Mesenchymal stem cell (in vitro differentiated cells and primary cell): Measurements from ENCODE around the gene COBLL1.

Experiments used
- DNase-seq: peaks from one replicate; pipeline ENCODE4 v3.0.0-alpha.2; 2013
- H2AFZ ChIP-seq: one replicate; pipeline ENCODE4 v1.6.1; 2013; ENCODE audit warnings: low read depth, mild to moderate bottlenecking, control low read depth, inconsistent platforms, low read length, moderate library complexity
- H2AK5ac ChIP-seq: 2 replicates; pipeline ENCODE4 v1.6.1; 2013; ENCODE audit warnings: low read length, moderate library complexity, mild to moderate bottlenecking, inconsistent platforms; ENCODE audit not compliant: severe bottlenecking
- H2BK120ac ChIP-seq: one replicate; pipeline ENCODE4 v1.6.1; 2013; ENCODE audit warnings: low read depth, mild to moderate bottlenecking, inconsistent platforms, low read length, moderate library complexity
- H2BK12ac ChIP-seq, 2 experiments: one replicate each; pipeline ENCODE4 v1.6.1; 2013; ENCODE audit warnings: inconsistent platforms in 2 of 2, low read length in 2 of 2, mild to moderate bottlenecking in 2 of 2, moderate library complexity in 2 of 2, control low read depth in 1 of 2
- H2BK15ac ChIP-seq: one replicate; pipeline ENCODE4 v1.6.1; 2013; ENCODE audit warnings: mild to moderate bottlenecking, low read depth, inconsistent platforms; ENCODE audit not compliant: poor library complexity, severe bottlenecking
- H2BK5ac ChIP-seq: 2 replicates; pipeline ENCODE4 v1.6.1; 2013; ENCODE audit warnings: low read depth, mild to moderate bottlenecking, low read length, control low read depth, inconsistent platforms; ENCODE audit not compliant: poor library complexity, severe bottlenecking
- H3K14ac ChIP-seq, 2 experiments: one replicate each; pipeline ENCODE4 v1.6.1; 2013; ENCODE audit warnings: inconsistent platforms in 2 of 2, low read length in 2 of 2, control low read depth in 1 of 2, mild to moderate bottlenecking in 1 of 2, moderate library complexity in 1 of 2
- H3K18ac ChIP-seq, 2 experiments: one replicate each; pipeline ENCODE4 v1.6.1; 2013; ENCODE audit warnings: inconsistent platforms in 2 of 2, low read length in 2 of 2, control low read depth in 1 of 2, low read depth in 1 of 2, mild to moderate bottlenecking in 1 of 2
- H3K23ac ChIP-seq, 2 experiments: one replicate each; pipeline ENCODE4 v1.6.1; 2013; ENCODE audit warnings: inconsistent platforms in 2 of 2, low read length in 2 of 2, mild to moderate bottlenecking in 2 of 2, moderate library complexity in 2 of 2, control low read depth in 1 of 2
- H3K27ac ChIP-seq: 2 replicates; pipeline ENCODE4 v1.5.1; 2013; ENCODE audit warnings: mild to moderate bottlenecking, moderate library complexity, low read length, control low read depth, inconsistent platforms; ENCODE audit not compliant: poor library complexity, severe bottlenecking
- H3K27me3 ChIP-seq, 2 experiments: 2 replicates each; pipeline versions ENCODE4 v1.6.1 to v1.7.0; 2013; ENCODE audit warnings: low read length in 2 of 2, mild to moderate bottlenecking in 2 of 2, moderate library complexity in 2 of 2, control low read depth in 1 of 2, inconsistent platforms in 1 of 2; ENCODE audit not compliant: control insufficient read depth in 1 of 2, insufficient read depth in 1 of 2
- H3K36me3 ChIP-seq, 2 experiments: 2 replicates each; pipeline versions ENCODE4 v1.6.1 to v1.7.0; 2013; ENCODE audit warnings: low read length in 2 of 2, control low read depth in 1 of 2, inconsistent platforms in 1 of 2, low read depth in 1 of 2, mild to moderate bottlenecking in 1 of 2; ENCODE audit not compliant: insufficient read depth in 2 of 2, control insufficient read depth in 1 of 2
- H3K4ac ChIP-seq, 2 experiments: one replicate each; pipeline ENCODE4 v1.6.1; 2013; ENCODE audit warnings: inconsistent platforms in 2 of 2, low read length in 2 of 2, mild to moderate bottlenecking in 2 of 2, moderate library complexity in 2 of 2, control low read depth in 1 of 2, low read depth in 1 of 2
- H3K4me1 ChIP-seq: 2 replicates; pipeline ENCODE4 v1.6.1; 2013; ENCODE audit warnings: low read depth, low read length, control low read depth; ENCODE audit not compliant: control insufficient read depth, insufficient read depth
- H3K4me2 ChIP-seq: 2 replicates; pipeline ENCODE4 v1.6.1; 2013; ENCODE audit warnings: low read length, mild to moderate bottlenecking, inconsistent platforms; ENCODE audit not compliant: poor library complexity, severe bottlenecking
- H3K4me3 ChIP-seq, 2 experiments: 2 replicates each; pipeline versions ENCODE4 v1.5.1 to v1.7.0; 2013; ENCODE audit warnings: low read length in 2 of 2, mild to moderate bottlenecking in 2 of 2, control low read depth in 1 of 2, low read depth in 1 of 2; ENCODE audit not compliant: insufficient read depth in 1 of 2
- H3K79me1 ChIP-seq: replicated peaks from 2 replicates; pipeline ENCODE4 v1.6.1; 2013; ENCODE audit warnings: mild to moderate bottlenecking, control low read depth, low read length, inconsistent platforms; ENCODE audit not compliant: poor library complexity, severe bottlenecking
- H3K9ac ChIP-seq: 2 replicates; pipeline ENCODE4 v1.7.0; 2013; ENCODE audit warnings: mild to moderate bottlenecking, low read length, moderate library complexity
- H3K9me3 ChIP-seq: 2 replicates; pipeline ENCODE4 v1.7.0; 2013; ENCODE audit warnings: mild to moderate bottlenecking, low read length; ENCODE audit not compliant: control insufficient read depth
- H4K8ac ChIP-seq: one replicate; pipeline ENCODE4 v1.6.1; 2013; ENCODE audit warnings: inconsistent platforms, mild to moderate bottlenecking, low read length, moderate library complexity
- H4K91ac ChIP-seq: one replicate; pipeline ENCODE4 v1.6.1; 2013; ENCODE audit warnings: mild to moderate bottlenecking, low read length, inconsistent platforms
- WGBS: methylation state at CpG from one replicate; pipeline ENCODE4 v1.1.7; 2013; ENCODE audit warnings: mixed read lengths; 5-methylcytosine and 5-hydroxymethylcytosine counted together

Gene COBLL1

GRCh38 chr2:164692958-164693357 is 148.7 kb downstream of the COBLL1 start:
- Histone ChIP-seq H3K9me3 (no peaks in the 10 kb centered on the region), H3K4me1 (peaks cover 3% of the 10 kb centered on the region), H2BK5ac (no peak overlapping the region), H4K8ac (no peak overlapping the region), H3K4ac (no peak overlapping the region), H2BK12ac (no peak overlapping the region), H3K27ac (no peak overlapping the region), H3K14ac (no peak overlapping the region), H3K18ac (no peak overlapping the region), H2AK5ac (no peak overlapping the region), H3K36me3 (peaks cover 11 to 15% of the 10 kb centered on the region in 2 experiments), H3K4me2 (no peak overlapping the region), H3K79me1 (peaks cover 9% of the 10 kb centered on the region), H3K9ac (no peak overlapping the region), H3K4me3 (no peak overlapping the region), H2BK15ac (no peak overlapping the region), H3K23ac (no peak overlapping the region), H2AFZ (no peak overlapping the region), H3K27me3 (no peaks in the 10 kb centered on the region), H2BK120ac (no peak overlapping the region), H4K91ac (no peak overlapping the region)
- no peak for DNase-seq
- no CpG with 5 or more reads among the region's 2 CpGs for WGBS

- Histone ChIP-seq H3K9ac (no peak overlapping the region), H3K4me1 (peaks cover 3% of the 10 kb centered on the region), H3K36me3 (peaks cover 15% of the 10 kb centered on the region in 2 experiments), H2BK120ac (no peak overlapping the region), H4K91ac (no peak overlapping the region), H4K8ac (no peak overlapping the region), H3K27me3 (no peaks in the 10 kb centered on the region), H3K79me1 (peaks cover 9% of the 10 kb centered on the region), H3K23ac (no peak overlapping the region), H3K9me3 (no peaks in the 10 kb centered on the region), H2BK15ac (no peak overlapping the region), H3K18ac (no peak overlapping the region), H3K4ac (no peak overlapping the region), H3K27ac (peak overlapping the region; percentile 49), H2AK5ac (no peak overlapping the region), H2BK12ac (no peak overlapping the region), H3K14ac (no peak overlapping the region), H2BK5ac (no peak overlapping the region), H3K4me2 (no peak overlapping the region), H2AFZ (no peak overlapping the region), H3K4me3 (no peak overlapping the region)
- 66% methylated on average over 3 of the region's 3 CpGs for WGBS
- DNase-seq = no peak
These were observed 149.5 kb downstream of the COBLL1 start for GRCh38 chr2:164692114-164692513.

GRCh38 chr2:164691346-164691887 is 150.2 kb downstream of the COBLL1 start:
- Histone ChIP-seq H3K23ac (no peak overlapping the region), H3K4me1 (peaks cover 3% of the 10 kb centered on the region), H2AK5ac (peak overlapping the region; percentile 93), H2BK15ac (no peak overlapping the region), H2AFZ (no peak overlapping the region), H3K9me3 (no peaks in the 10 kb centered on the region), H3K4ac (no peak overlapping the region), H3K27me3 (no peaks in the 10 kb centered on the region), H2BK5ac (no peak overlapping the region), H3K4me2 (no peak overlapping the region), H3K14ac (no peak overlapping the region), H3K36me3 (peaks cover 18% of the 10 kb centered on the region in 2 experiments), H2BK12ac (no peak overlapping the region), H2BK120ac (no peak overlapping the region), H3K4me3 (no peak overlapping the region), H4K8ac (no peak overlapping the region), H3K79me1 (peaks cover 9% of the 10 kb centered on the region), H4K91ac (no peak overlapping the region), H3K27ac (peak overlapping the region; percentile 4), H3K18ac (no peak overlapping the region), H3K9ac (no peak overlapping the region)
- 97% methylated on average over 2 of the region's 2 CpGs for WGBS
- no peak for DNase-seq

- H2BK5ac ChIP-seq = no peak overlapping the region
- no peak overlapping the region for H3K4ac ChIP-seq
- no peaks in the 10 kb centered on the region for H3K27me3 ChIP-seq
- peaks cover 11% of the 10 kb centered on the region for H3K79me1 ChIP-seq
- H2BK12ac ChIP-seq = no peak overlapping the region
- no peak overlapping the region for H3K18ac ChIP-seq
- no peak overlapping the region for H3K27ac ChIP-seq
- no peak overlapping the region for H2AFZ ChIP-seq
- peaks cover 17 to 18% of the 10 kb centered on the region in 2 experiments for H3K36me3 ChIP-seq
- no peak for DNase-seq
- WGBS = 87% methylated on average over 2 of the region's 2 CpGs
- no peak overlapping the region for H2AK5ac ChIP-seq
- H4K91ac ChIP-seq = no peak overlapping the region
- H3K4me2 ChIP-seq = no peak overlapping the region
- H4K8ac ChIP-seq = no peak overlapping the region
- no peak overlapping the region for H3K4me3 ChIP-seq
- H2BK15ac ChIP-seq = no peak overlapping the region
- no peak overlapping the region for H2BK120ac ChIP-seq
- no peak overlapping the region for H3K23ac ChIP-seq
- no peaks in the 10 kb centered on the region for H3K9me3 ChIP-seq
- peaks cover 3% of the 10 kb centered on the region for H3K4me1 ChIP-seq
- no peak overlapping the region for H3K14ac ChIP-seq
- no peak overlapping the region for H3K9ac ChIP-seq
These were observed 151.3 kb downstream of the COBLL1 start for GRCh38 chr2:164690361-164690760.
